Measurements from ENCODE around the gene BEND7.

Gene BEND7

DNA sequence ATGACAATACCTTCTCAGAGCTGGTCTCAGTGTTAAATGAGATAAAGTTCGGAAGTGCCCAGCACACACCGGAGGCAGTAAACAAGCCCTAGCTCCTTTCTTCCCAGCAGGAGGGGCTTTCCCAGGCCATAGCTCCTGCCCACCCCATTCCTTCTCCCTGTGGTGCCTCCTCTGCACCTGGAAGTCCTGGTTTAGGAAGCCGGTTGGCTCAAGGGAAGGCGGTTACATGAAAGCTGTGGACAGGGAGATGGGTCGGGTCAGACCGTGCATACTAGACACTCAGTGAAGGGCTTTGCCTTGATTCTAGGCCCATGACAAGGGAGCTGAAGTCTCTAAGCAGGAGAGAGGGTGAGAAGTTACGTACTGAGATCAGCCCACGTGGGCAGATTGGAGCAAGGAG, 8.6 kb downstream of the BEND7 start:
- no peak for DNase-seq (ENCODE audit: low spot score)

DNA sequence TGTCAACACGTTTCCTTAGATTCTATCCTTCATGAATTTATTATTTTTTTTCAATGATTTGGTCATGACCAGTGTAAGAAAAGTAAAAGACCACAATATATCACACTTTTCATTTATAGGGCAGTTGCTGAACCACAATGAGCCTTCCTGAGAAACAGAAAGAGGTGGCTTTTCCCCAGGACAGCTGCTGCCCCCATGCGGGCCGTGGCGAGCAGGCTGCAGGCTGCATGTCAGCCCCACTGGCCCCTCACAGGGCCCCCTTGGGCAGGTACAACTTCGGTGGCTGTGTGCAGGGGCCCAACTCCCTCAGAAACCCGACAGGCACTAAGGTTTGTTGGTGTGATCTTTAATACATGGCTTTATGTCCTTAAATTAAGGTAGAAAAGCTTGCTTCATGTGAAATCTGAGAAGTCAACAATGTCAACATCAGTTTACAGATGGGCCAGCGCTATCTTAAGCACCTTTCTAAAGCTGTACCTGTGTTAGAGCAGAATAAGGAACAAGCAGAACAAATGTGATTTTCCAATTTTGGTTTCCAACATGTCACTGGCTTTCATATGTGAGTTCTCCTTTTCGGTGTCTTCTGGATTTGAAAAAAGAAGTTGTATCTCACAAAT, 10.6 kb downstream of the BEND7 start:
- DNase-seq (ENCODE audit: low spot score), result no peak

DNA sequence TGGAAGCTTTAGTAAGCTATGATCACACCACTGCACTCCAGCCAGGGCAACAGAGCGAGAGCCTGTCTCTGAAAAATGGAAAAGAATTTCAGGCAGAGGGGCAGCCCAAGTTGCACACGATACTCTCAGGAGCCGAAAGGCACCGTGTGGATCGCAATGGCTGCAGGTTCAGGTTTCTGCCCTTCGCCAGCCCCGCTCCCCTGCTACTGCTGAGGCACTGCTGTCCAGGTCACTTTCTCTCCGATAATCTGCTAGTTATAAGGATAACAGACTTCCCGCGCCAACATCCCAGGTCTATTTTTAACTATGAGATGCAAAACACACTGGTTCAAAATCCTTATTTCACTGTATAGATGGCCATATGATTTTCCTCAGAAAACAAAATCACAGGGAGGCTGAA, 11.1 kb downstream of the BEND7 start:
- DNase-seq (ENCODE audit: low spot score), result no peak

DNA sequence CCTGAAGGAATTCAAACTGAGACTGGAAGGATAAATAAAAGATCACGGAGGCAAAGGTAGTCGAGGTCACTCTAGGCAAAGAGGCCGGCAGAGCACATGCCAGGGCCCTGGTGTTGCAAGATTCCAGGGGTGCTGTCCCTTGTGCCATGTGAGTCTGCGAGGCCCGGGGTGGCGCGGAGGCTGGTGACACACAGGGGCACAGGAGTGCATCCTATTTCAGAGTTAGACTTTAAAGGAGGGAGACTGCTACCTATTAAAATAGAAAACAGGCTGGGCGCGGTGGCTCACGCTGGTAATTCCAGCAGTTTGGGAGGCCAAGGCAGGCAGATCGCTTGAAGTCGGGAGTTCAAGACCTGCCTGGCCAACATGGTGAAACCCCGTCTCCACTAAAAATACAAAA, 12.6 kb downstream of the BEND7 start:
- DNase-seq (ENCODE audit: low spot score), result no peak

DNA sequence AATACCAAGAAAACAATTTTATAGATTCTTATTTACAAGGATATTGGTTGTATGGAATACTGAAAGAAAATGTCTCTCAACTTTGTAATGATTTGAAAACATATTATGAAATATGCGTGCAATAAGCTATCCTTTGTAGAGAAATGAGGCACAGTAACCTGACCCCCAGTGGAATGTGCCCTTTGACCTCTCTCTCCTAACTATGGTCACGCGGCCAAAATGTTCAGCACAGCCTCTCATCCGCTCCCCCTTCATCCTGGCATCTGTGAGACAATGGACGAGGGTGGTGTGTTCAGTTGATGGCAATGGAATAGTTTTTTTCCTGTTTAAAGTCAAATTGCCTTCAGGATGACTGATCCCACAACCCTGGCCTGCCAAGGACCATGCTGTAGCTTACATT, 13.3 kb downstream of the BEND7 start:
- no peak for DNase-seq (ENCODE audit: low spot score)

DNA sequence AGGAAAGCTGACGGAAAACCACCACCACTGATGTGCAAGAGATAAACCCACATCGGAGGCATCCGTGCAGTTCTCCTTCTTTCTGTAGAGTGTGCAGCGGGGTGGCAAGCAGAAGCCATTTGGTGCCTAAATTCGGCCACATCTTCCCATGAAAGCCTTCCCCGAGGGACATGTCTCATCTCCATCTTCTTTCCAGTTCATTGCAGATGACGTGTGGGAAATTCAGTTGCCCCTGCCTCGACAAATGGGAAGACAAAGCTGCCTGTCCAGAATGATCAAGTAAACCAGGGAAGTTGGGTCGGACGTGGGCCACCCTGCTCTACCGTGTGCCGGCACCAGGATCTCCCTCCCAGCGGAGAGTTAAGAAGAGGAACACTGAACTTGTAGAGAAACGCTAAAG, 14.5 kb downstream of the BEND7 start:
- no peak for DNase-seq (ENCODE audit: low spot score)

DNA sequence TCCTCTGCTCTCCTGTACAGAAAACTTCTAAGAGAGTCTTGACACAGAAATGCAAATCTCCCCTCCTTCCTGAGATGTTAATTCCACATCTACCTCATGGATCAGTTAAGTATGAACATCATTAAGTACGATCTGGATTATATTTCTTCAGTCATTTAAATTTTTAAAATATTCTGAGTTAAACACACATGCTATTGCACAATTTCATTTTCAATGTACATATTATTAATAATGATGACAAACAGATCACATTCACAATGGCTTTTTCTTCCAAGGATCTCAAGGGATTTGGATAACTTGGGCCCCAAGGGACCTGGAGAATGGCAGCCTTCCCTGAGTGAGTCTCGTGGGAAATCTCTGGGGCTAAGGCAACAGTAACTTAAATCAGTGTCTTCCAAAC, 16.2 kb downstream of the BEND7 start:
- DNase-seq (ENCODE audit: low spot score), result no peak

DNA sequence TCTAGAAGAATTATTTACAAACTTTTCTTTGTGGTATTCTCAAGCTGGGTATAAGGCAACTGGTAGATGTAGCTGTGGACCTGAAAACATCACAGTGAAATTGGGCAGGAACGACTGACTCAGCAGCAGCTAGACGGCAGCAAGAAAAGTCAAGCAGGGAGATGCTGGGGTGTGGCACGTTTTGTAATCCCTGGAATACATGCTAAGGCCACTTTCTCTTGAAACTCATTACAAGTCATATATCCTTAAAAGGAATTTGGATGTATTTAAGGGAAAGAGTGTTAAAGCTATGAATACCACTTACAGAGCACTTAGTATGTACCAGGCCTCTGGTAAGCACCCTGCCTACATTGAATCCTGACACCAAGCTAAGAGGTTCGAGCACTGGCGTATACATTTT, 17.4 kb downstream of the BEND7 start:
- no peak for DNase-seq (ENCODE audit: low spot score)

DNA sequence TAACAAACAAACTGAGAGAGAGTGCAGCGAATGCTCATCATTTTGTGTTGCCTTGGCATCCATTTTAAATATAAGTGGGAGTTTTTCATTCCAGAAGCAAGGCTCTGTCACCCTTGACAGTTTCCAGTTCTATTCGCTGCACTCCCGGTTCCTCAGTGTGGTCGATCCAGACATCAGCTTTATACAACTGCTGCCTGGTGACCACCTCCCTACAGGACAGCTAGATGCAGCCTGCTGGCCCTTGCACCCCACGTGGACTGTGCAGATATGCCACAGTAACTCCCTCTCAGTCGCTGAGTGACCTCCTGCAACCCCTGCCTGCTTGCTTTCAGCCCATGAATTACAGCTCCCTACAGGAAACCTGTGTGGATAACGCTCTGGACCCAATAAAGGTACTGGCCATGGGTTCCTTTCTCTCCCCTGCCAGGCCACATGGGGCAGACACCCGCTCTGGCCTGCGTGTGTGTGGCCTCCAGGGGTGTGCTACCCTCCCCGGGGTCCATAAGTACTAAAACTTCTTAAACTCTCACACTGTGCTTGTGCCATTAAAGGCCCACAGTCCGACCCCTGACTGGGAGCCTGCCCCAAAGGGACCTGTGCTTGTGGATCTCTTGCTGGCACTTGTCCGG, 23.6 kb downstream of the BEND7 start:
- DNase-seq (ENCODE audit: low spot score), result no peak

DNA sequence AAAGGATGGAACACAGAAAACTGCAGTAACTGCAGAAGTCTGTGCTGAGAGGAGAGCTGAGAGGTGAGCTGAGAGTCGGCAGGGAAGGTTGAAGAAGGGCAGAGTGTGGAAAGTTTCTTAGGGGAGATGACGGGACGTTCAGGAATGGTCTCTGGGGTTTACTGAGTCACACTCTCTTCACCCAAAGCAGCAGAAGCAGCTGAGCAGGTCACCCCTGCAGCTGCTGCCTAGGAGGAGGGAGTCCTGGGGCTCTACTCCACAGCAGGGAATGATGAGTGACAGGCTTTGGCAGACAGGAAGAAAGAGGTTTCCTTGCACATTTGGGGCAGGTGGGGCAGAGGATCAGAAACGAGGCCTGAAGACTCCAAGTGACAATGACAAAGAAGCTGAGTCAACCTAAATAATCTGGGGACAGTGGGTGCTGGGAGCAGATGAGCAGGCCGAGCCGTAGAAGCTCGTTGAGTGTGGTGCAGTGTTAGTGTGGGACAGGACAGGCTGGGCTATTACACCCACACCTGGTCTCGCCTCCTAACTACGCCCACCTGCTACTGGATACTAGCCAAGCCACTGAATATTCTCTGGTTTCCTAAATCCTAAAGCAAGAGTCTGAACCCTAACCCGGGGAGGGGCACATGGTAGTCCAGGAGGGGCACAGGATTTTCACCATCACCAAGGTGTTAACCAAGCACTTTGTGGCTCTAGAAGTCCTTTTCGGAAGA, 24.9 kb downstream of the BEND7 start:
- no peak for DNase-seq (ENCODE audit: low spot score)

DNA sequence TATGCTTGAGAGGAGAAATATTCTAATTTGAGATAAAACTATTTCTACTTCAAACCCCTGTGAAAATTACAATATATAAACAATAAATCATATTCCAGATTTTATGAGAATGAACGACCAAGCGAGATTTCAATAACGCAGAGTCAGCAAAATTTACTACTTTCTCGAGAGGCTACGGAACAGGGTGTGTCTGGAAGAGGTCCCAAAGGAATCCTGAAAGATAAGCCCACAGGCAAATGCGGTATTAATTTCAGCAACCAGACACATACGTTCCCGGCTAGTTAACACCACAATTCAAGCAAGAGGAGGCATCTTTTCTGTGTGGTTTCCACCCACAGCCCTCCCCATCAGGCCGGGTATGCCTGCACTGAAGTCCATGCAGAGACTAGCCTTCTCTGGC, 26.4 kb downstream of the BEND7 start:
- no peak for DNase-seq (ENCODE audit: low spot score)

DNA sequence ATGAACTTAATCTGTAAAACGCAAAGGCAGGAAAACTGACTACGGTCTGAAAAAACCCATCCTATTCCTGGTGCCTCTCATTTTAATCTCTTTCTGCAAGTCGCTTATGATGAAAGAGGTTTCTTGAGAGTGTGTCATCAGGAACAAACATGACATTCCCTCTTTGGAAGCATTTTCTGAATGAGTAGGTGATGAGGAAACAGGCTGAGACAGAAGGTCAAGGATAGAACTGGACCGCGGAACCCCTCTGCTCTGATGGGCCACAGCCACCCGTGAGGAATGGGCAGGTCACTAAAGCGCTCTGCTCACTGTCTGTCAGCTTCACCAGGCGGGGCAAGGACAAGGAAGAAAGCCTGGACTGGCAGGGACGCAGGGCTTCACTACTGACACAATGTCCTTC, 28.6 kb downstream of the BEND7 start:
- no peak for DNase-seq (ENCODE audit: low spot score)

DNA sequence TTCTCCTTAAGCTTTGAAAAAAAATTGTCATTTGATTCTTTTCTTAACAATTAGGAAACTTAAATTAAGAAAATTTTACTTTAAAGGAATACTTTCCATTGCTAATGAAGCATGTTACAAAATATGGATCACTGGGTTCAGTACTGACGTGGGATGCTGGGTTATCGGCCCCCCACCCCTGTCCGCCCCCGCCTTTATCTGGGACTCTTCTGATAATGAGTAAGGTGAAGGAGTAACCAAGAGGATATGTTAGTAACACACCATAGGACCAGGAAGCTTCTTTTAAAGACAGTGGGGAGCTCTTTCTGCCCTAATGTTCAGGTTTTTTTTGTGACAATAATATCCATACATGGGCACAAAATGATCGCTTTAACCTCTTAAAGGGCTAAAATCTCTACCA, 29.7 kb downstream of the BEND7 start:
- DNase-seq (ENCODE audit: low spot score), result no peak

DNA sequence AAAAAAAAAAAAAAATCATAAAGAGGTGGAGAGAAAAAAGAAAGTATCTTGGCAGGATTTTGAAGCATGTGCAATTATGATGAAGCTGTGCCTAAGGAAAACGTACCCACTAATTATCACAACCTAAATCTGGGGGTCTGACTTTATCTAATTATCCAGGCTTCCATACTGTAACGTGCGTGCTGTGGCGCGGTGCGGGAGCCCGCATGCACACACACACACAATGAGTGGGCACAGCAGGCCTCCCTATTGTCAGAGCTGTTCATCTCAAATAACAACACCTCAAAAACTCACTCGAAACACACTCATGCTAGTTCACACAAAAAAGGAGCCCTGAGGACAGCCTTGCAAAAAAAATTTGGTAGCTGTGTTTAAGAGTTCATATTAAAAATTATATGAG, 31.9 kb downstream of the BEND7 start:
- DNase-seq (ENCODE audit: low spot score), result no peak

DNA sequence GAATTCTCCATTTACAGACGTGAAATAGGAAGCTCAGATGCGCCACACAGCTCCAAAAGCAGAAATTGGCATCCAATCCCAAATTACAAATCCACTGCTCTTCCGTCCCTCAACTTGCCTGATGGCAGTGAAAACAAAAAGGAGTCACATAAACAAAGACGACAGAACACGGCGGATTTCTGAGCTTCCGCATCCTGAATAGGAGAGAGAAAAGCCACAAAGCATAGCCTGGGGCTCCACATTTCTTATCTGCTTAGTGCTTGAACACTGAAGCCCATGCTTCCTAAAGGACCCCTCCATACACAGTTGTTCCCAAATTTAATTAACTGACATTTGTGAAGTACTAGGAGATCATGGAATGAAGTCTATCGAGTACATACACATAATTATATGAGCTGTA, 32.6 kb downstream of the BEND7 start:
- DNase-seq (ENCODE audit: low spot score), result no peak

DNA sequence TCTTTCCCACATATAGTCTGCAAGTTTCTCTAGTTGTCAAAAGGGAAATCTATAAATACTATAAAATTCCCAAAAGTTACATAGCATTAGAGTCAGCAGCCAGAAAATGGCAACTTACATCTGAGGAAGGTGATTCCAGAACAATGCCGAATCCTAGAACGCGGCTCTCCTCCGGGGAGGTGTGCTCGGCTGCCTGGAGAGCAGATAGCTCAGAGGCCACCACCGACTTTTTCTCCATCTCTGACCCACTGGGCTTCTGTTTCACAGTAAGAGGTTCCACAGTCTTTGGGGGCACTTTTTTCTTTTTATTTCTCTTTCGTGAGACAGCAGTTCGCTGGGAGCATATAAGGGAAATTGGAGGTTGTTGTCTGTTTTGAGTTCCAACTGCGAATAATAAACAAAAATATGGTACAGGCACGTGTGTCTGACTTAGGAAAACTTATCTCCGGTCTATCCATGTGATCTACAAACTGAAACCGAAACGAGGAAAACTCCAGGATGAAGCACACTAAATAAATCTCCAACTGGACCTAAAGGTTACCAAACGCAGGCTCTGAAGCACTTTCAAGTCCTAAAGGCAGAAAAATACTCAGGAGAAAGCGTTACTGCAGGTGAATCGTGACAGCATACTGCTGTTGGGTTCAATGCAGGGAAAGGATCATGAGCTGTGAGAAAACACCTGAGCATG, 36.2 kb downstream of the BEND7 start:
- no peak for DNase-seq (ENCODE audit: low spot score)

DNA sequence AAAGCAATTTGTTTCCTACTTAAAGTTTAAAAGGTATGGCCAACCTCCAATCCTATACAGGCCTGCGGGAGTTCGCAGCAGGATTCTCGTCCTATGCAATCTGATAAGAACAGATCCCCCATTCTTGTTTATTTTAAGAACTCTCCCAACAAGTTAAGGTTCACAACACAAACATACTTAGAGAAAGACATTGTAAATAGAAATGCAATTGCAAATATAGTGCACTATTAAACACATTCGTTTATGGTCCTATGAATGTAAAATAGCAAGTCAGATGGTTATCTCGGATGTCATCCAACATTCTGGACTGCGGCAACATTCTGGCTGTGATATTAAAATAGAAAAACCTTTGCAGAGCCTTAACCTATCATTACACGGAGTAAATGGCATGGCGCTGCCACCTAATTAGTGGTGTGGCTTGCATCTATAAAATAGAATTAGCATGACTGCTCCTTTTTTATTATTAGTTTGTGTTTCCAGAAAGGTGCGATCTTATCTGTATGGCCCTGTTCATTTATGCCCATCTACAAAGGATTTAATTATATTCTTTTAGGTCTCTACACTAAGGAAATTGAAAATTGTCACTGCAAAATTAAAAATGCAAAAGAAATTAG, 37.0 kb downstream of the BEND7 start:
- no peak for DNase-seq (ENCODE audit: low spot score)

DNA sequence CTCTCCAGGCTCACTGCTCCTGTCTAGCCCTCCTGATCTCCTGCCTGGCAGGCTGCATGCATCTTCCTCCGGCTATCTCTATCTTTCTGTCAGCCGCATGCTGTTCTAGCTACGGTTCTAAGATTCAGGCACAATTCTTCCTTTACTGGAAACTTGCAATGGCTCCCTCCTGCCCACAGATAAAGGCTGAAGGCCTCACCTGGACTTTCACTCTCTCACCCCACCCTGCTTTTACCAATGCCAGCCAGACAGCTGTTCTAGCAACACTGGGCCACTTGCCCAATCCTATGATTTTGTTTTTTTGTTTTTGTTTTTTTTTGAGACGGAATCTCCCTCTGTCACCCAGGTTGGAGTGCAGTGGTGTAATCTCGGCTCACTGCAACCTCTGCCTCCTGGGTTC, 38.3 kb downstream of the BEND7 start:
- no peak for DNase-seq (ENCODE audit: low spot score)

DNA sequence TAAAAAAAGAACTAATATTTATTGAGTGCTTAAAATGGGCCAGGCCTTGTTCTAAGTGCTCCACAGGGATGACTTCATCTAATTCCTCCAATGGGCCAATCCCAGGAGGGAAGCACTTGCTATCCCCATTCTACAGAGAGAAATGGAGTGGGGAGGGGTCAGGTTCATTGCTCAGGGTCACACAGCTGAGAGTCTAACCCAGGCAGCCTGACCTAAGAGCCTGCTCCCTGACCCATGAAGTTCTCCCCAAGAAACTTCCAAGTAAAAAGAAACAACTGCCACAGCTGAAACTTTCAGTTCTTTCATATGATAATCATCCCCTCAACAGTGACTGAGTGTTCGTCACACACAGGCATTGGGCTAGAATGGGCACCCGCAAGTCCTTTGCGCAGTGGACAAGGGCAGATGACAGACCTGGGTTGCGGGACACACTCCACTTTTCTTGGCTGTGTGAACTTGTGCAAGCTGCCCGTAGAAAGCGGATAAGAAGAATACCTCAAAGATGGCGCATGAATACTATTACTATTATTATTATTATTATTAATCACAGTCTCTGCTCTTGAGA, 39.7 kb downstream of the BEND7 start:
- DNase-seq (ENCODE audit: low spot score), result no peak

DNA sequence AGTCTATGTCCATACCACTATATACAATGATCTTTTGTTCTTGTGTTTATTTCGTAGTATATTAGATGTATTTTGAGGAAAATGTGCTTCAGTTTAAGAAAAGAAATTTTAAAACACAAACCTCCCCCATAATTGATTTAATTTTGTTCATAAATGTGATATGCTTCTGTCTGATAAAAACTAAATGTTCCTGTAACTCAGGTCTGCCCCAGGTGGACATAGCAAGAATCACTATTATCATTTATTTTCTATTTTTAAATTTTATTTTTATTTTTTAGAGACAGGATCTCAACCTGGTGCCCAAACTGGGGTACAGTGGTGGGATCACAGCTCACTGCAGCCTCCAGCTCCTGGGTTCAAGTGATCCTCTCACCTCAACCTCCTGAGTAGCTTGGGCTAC, 43.2 kb downstream of the BEND7 start:
- DNase-seq (ENCODE audit: low spot score), result no peak

DNA sequence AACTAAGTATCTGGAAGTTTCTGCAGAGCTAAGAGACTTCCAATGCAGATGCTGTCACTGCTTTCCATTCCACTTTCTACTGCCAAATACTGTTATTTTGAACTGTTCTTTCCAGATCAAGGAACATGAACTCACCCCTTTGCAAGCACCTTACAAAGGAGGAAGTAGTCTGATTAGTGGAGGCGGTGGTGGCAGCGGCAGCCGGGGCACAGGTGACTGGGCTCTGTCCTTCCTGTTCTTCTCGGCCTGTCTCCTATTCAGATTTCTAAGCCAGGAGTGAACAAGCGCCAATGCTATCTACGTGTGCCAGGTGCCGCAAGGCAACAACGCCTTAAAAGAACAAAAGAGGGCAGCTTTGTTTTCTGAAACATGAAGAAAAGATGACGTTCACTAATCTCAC, 44.9 kb downstream of the BEND7 start:
- DNase-seq (ENCODE audit: low spot score), result no peak

DNA sequence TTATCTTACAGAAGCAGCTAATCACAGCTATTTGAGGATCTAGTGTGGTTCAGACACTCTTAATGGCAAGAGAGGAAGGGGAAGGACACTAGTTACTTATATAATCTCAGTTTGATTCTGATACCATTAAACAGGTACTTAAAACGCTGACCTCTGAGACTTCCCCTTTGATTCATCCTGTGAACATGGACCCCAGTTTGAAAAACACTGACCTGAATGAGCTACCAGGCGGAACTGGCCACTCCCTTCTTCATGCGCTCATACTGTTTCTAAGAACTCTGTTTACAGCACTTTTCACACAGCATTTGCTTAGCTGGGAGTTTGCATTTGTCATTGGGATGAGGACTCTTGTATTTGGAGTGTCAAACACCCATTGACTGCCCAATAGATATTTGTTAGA, 45.7 kb downstream of the BEND7 start:
- no peak for DNase-seq (ENCODE audit: low spot score)
